GM19438 (cell line): ENCODE results near the gene SIRPB2.

Experiments used
- ATAC-seq: cut with Tn5 transposase; IDR thresholded peaks from one replicate; pipeline ENCODE4 v1.9.1; 2021; ENCODE audit warnings: low read depth; ENCODE audit not compliant: unreplicated experiment

Gene SIRPB2

GRCh38 chr20:1491281-1491840, at the start of gene SIRPB2:
Gene SIRPB2, minus strand, starts transcription at chr20:1491420. Its CDS starts 61 bp downstream, at chr20:1491359.
- no peak for ATAC-seq

- no peak for ATAC-seq
These were observed 48.7 kb upstream of the SIRPB2 start for GRCh38 chr20:1539816-1540419.

- no peak for ATAC-seq
These were observed 47.4 kb upstream of the SIRPB2 start for GRCh38 chr20:1538655-1539054.

GRCh38 chr20:1537731-1538058, 46.5 kb upstream of the SIRPB2 start:
- no peak for ATAC-seq

GRCh38 chr20:1536893-1537730, 45.9 kb upstream of the SIRPB2 start:
- ATAC-seq, result no peak

- peak; percentile 88 for ATAC-seq
These were observed 44.4 kb upstream of the SIRPB2 start for GRCh38 chr20:1535420-1536175.

- no peak for ATAC-seq
These were observed 43.3 kb upstream of the SIRPB2 start for GRCh38 chr20:1534526-1534925.

GRCh38 chr20:1533059-1533458, 41.8 kb upstream of the SIRPB2 start:
- no peak for ATAC-seq

- no peak for ATAC-seq
These were observed 37.6 kb upstream of the SIRPB2 start for GRCh38 chr20:1528811-1529210.

- ATAC-seq, result no peak
These were observed 36.7 kb upstream of the SIRPB2 start for GRCh38 chr20:1527923-1528322.

GRCh38 chr20:1526896-1527295, 35.7 kb upstream of the SIRPB2 start:
- ATAC-seq, result no peak

- ATAC-seq, result no peak
These were observed 35.1 kb upstream of the SIRPB2 start for GRCh38 chr20:1526310-1526709.

- no peak for ATAC-seq
These were observed 32.8 kb upstream of the SIRPB2 start for GRCh38 chr20:1524004-1524403.

- ATAC-seq, result no peak
These were observed 25.8 kb upstream of the SIRPB2 start for GRCh38 chr20:1517010-1517409.

- no peak for ATAC-seq
These were observed 22.6 kb upstream of the SIRPB2 start for GRCh38 chr20:1513801-1514200.

GRCh38 chr20:1509237-1509636, 18.0 kb upstream of the SIRPB2 start:
- ATAC-seq, result no peak

GRCh38 chr20:1508574-1508973, 17.4 kb upstream of the SIRPB2 start:
- no peak for ATAC-seq

GRCh38 chr20:1507276-1507675, 16.1 kb upstream of the SIRPB2 start:
- ATAC-seq, result no peak

- no peak for ATAC-seq
These were observed 14.7 kb upstream of the SIRPB2 start for GRCh38 chr20:1505871-1506270.

- ATAC-seq, result no peak
These were observed 14.1 kb upstream of the SIRPB2 start for GRCh38 chr20:1505361-1505760.

- ATAC-seq, result peak; percentile 97
These were observed 12.5 kb upstream of the SIRPB2 start for GRCh38 chr20:1503564-1504227.
